ENCODE data around the gene MAPK8IP1. TPM values are rescaled to one million over a fixed set of nuclear protein-coding genes. Genes with fewer than 3 reads are reported as not detected.
"Not testable (repeated sequence)": the region's sequence is repeated elsewhere in the genome, so short reads cannot be mapped to it uniquely, and the experiment has no call there.

Gene MAPK8IP1
- 0.49 and 0.83 TPM in 2 replicates for total RNA-seq

DNA sequence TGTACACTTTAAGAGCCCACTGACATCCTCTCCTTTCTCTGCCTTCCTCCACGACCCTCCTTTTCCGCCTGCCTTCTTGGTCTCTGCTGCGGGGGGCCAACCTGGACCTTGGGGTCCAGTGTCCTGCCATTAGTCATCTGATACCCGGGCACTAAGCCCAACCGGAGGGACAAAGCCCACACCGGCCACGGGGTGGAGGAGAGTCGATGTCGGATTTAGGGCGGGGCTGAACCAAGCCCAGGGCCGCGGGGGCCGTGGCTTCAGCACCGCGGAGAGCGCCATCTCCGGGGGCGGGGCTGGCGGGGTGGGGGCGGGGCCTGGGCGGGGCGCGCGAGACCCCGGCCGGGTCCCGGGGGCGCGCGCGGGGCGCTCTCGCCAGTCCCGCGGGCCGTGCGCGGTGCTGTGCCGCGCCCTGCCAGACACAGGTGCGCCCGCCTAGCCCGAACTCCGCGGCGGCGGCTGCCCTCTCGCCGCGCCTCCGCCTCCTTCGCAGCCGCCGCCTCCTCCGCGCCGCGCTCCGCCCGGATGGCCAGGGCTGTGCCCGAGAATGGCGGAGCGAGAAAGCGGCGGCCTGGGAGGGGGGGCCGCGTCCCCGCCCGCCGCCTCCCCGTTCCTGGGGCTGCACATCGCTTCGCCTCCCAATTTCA lies at the start of gene MAPK8IP1:
Gene MAPK8IP1, plus strand, starts transcription at position 378 of the 647 bp plus-strand sequence. Its CDS starts 170 bp downstream, at position 548.
- peaks cover 1% of the 10 kb centered on the region for H3K36me3 Mint-ChIP-seq (ENCODE audit: low read depth)
- peaks cover 6% of the 10 kb centered on the region for H3K4me1 Mint-ChIP-seq
- peak; percentile 88 for DNase-seq

DNA sequence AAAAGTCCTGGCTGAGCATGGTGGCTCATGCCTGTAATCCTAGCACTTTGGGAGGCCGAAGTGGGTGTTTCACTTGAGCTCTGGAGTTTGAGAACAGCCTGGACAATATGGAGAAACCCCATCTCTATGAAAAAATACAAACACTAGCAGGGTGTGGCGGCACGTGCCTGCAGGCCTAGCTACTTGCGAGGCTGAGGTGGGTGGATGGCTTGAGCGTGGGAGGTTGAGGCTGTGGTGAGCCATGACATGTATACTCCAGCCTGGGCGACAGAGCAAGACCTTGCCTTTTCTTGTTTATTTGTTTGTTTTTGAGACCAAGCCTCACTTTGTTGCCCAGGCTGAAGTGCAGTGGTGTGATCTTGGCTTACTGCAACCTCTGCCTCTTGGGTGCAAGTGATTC lies 46.2 kb upstream of the MAPK8IP1 start:
- Mint-ChIP-seq H3K27me3 (peaks cover 21% of the 10 kb centered on the region), H3K4me3 (no peak overlapping the region), H3K36me3 (ENCODE audit: low read depth) (no peaks in the 10 kb centered on the region), H3K4me1 (peaks cover 22% of the 10 kb centered on the region), H3K27ac (no peak overlapping the region), H3K9me3 (peaks cover 4% of the 10 kb centered on the region)
- intact Hi-C loops (cut with micrococcal nuclease), result no loop called here
- DNase-seq, result no peak

More for the DNA sequence above, at the start of gene MAPK8IP1:
- Mint-ChIP-seq H3K4me3 (peak within 1 kb of the TSS; percentile 79), H3K9me3 (no peaks in the 10 kb centered on the region), H3K27ac (no peak within 1 kb of the TSS), H3K27me3 (peaks cover 10% of the 10 kb centered on the region)
- intact Hi-C loops (cut with micrococcal nuclease), result loop anchor here (1.0 to 5.0 kb wide), 2 partner anchors 33 to 38 kb away; partner anchors contain the start of gene CRY2

GRCh38 chr11:45840251-45840650 lies 45.2 kb upstream of the MAPK8IP1 start:
- not testable (repeated sequence) for H3K4me3 Mint-ChIP-seq; H3K9me3 Mint-ChIP-seq; H3K36me3 Mint-ChIP-seq (ENCODE audit: low read depth); DNase-seq; H3K27ac Mint-ChIP-seq
- H3K27me3 Mint-ChIP-seq, result peaks cover 21% of the 10 kb centered on the region
- H3K4me1 Mint-ChIP-seq, result peaks cover 17% of the 10 kb centered on the region
- intact Hi-C loops (cut with micrococcal nuclease), result loop anchor here (10.0 kb wide), 1 partner anchor 505 kb away; the partner anchor contains the start of gene DGKZ

DNA sequence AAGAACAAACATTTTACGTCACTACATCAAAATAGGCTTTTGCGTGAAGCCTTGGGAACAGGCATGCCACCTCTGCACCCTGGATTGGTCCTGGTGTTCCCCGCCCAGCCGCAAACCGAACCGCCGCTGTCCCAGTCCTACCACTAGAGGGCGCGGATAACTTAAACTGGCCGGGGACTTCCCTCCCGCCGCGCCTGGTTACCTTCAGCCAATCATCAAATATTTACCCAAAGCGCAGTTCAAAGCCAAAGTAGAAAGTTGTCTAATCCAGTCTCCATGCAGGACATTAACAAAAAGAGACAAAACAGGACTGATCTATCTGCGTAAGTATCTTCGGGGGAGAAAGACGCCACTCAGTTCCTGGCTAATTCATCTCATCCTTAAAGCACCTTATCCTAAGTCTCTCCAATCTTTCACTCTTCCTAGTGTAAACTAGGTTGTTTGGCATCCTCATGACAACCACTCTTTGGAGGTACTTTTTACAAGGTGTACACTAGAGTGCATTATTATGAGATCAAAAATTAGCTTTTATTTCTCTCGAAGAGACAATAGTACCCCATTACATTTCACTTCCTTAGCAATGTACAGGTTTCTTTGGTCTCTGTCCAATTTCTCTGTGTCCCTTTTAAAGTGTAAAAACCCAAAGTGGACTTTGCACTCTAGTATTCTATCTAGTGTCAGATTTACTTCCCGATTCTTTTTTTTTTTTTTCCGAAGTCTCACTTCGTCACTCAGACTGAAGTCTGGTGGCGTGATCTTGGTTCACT lies 42.1 kb upstream of the MAPK8IP1 start:
- no peaks in the 10 kb centered on the region for H3K36me3 Mint-ChIP-seq (ENCODE audit: low read depth)
- peaks cover 15% of the 10 kb centered on the region for H3K27me3 Mint-ChIP-seq
- H3K9me3 Mint-ChIP-seq, result no peaks in the 10 kb centered on the region
- H3K4me1 Mint-ChIP-seq, result peaks cover 27% of the 10 kb centered on the region
- peak overlapping the region; percentile 22 for H3K4me3 Mint-ChIP-seq
- peak overlapping the region; percentile 68 for H3K27ac Mint-ChIP-seq
- DNase-seq, result peak; percentile 97
- intact Hi-C loops (cut with micrococcal nuclease), result loop anchor here (1.0 to 10.0 kb wide), 3 partner anchors 75 to 501 kb away; partner anchors contain the start of gene DGKZ

DNA sequence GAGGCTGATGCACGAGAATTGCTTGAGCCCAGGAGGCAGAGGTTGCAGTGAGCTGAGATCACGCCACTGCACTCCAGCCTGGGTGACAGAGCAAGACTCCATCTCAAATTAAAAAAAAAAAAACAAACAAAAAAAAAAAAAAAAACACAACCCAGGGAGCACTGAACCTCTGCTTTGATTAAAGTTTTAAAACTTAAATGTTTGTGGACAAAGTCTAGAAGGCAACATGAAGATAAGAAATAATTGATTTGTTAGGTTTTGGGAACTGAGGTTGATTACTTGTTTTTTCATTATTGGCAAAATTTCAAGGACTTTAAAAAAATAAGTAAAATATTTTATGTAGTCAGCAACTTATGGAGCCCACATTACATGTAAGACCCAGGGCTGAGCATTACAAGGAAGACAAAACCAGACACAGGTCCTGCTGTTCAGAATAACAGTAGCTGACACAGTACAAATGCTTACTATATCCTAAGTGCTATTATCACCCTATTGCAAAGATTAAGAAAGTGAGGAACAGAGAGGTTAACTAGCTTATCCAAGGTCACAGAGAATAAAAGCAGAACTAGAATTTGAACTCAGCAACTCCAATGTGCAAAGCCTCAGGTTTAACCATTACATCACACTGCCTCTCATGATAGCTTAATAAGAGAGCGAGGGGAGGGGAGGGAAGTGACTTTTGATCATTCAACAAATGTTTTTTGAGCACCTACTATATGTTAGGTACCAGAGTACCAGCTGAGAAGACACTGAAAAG lies 40.5 kb upstream of the MAPK8IP1 start:
- intact Hi-C loops (cut with micrococcal nuclease), result loop anchor here (5.0 to 10.0 kb wide), 3 partner anchors 42 to 1278 kb away; partner anchors contain the start of genes CD82, DGKZ and MAPK8IP1
- Mint-ChIP-seq H3K27ac (no peak overlapping the region), H3K36me3 (ENCODE audit: low read depth) (no peaks in the 10 kb centered on the region), H3K4me1 (peaks cover 37% of the 10 kb centered on the region), H3K4me3 (no peak overlapping the region), H3K9me3 (no peaks in the 10 kb centered on the region), H3K27me3 (peaks cover 15% of the 10 kb centered on the region)
- no peak for DNase-seq

DNA sequence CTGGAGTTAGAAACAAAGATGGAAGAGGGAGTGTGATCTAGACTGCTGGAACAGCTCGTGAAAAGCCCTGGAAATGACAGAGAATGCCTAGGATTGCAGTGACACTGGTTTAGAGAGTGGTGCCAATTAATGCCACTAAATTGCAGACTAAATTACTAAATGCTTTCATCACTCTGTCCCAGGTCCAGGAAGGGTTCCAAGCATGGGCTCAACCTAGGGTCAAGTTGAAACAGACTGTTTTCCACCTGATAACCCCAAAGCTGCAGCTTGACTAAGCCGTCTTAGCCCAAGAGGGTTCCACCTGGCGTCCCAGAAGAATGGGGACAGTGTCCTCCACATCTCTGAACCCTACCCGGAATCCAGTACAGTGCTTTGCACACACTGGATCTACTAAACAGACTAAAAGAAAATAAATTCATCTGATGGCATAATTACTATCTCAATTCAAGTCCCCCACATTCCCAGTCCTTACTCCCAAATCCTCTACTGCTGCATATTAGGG lies 39.2 kb upstream of the MAPK8IP1 start:
- Mint-ChIP-seq H3K9me3 (no peaks in the 10 kb centered on the region), H3K27me3 (peaks cover 11% of the 10 kb centered on the region), H3K4me1 (peaks cover 41% of the 10 kb centered on the region), H3K27ac (peak overlapping the region; percentile 90), H3K4me3 (peak overlapping the region; percentile 85), H3K36me3 (ENCODE audit: low read depth) (peaks cover 4% of the 10 kb centered on the region)
- intact Hi-C loops (cut with micrococcal nuclease), result loop anchor here (2.0 to 10.0 kb wide), 4 partner anchors 41 to 1279 kb away; partner anchors contain the start of genes CD82, DGKZ, MAPK8IP1 and PHF21A
- no peak for DNase-seq

DNA sequence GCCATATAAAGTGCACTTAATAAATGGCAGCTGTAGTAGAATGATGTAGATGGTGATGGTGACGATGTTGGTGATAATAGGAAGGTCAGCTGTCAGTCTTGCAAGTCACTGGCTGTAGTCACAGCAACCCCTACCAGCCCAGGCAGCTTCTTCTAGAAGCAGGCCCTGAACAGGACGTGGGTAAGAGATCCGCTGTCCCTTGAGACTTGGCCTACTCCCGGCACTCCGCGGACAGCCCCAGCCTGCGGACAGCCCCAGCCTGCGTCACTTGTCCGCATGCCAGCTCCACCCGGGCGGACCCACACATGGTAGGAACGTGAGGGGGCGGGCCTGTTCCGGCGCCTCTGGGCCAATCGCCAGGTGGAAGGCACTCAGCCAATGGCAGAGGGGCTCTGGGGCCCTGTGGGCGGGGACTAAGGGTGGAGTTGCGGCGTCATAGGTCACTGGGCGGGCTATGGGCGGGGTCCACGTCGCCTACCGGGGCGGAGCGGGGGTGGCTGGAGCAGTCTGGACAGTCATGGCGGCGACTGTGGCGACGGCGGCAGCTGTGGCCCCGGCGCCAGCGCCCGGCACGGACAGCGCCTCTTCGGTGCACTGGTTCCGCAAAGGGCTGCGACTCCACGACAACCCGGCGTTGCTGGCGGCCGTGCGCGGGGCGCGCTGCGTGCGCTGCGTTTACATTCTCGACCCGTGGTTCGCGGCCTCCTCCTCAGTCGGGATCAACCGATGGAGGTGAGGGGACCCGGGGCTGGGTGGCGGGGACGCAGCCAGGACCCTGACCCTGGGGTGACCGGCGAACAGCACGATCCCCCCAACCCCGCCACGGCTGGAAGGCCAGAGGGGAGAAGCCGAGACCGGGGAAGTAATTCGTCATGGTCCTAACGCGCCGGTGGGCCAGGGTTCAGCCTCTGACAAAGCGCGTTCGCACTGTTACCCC lies 38.2 kb upstream of the MAPK8IP1 start, which contains the start of gene CRY2:
Gene CRY2, plus strand, starts transcription at position 502 of the 937 bp plus-strand sequence. Its CDS starts 16 bp downstream, at position 518.
- H3K27ac Mint-ChIP-seq, result peak within 1 kb of the TSS; percentile 90
- peak; percentile 99 for DNase-seq
- intact Hi-C loops (cut with micrococcal nuclease), result loop anchor here (1.0 to 10.0 kb wide), 6 partner anchors 40 to 1280 kb away; partner anchors contain the start of genes CD82, DGKZ, MAPK8IP1 and PHF21A
- peaks cover 4% of the 10 kb centered on the region for H3K36me3 Mint-ChIP-seq (ENCODE audit: low read depth)
- H3K4me1 Mint-ChIP-seq, result peaks cover 41% of the 10 kb centered on the region
- H3K4me3 Mint-ChIP-seq, result peak within 1 kb of the TSS; percentile 85
- peaks cover 7% of the 10 kb centered on the region for H3K27me3 Mint-ChIP-seq
- H3K9me3 Mint-ChIP-seq, result no peaks in the 10 kb centered on the region

DNA sequence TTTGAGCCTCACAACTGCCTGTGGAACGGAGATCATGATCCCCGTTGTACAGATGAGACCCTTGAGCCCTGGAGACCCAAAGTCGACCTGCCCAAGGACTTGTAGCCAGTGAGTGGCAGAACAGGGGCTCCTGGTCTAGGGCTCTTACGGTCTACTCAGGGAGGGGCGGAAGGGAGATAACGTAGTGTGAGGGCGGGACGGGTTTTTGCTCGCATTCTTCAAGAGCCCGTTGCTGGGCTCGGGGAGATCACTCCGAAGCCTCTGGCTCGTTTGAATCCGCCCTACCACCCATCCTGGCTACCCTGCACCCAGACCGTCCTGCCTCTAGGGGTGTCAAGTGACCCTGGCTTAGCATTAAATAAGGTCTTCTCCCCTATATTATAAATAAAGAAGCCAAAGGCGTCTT lies 37.5 kb upstream of the MAPK8IP1 start:
- H3K27ac Mint-ChIP-seq, result peak overlapping the region; percentile 90
- peaks cover 40% of the 10 kb centered on the region for H3K4me1 Mint-ChIP-seq
- H3K4me3 Mint-ChIP-seq, result peak overlapping the region; percentile 85
- intact Hi-C loops (cut with micrococcal nuclease), result loop anchor here (1.0 to 10.0 kb wide), 6 partner anchors 39 to 1281 kb away; partner anchors contain the start of genes CD82, DGKZ, MAPK8IP1 and PHF21A
- no peaks in the 10 kb centered on the region for H3K9me3 Mint-ChIP-seq
- DNase-seq, result peak; percentile 89
- H3K36me3 Mint-ChIP-seq (ENCODE audit: low read depth), result peaks cover 4% of the 10 kb centered on the region
- H3K27me3 Mint-ChIP-seq, result peaks cover 7% of the 10 kb centered on the region

GRCh38 chr11:45848654-45849081 lies 36.8 kb upstream of the MAPK8IP1 start:
- Mint-ChIP-seq H3K9me3 (no peaks in the 10 kb centered on the region), H3K27ac (no peak overlapping the region), H3K27me3 (peaks cover 7% of the 10 kb centered on the region), H3K4me1 (peaks cover 34% of the 10 kb centered on the region), H3K4me3 (peak overlapping the region; percentile 85), H3K36me3 (ENCODE audit: low read depth) (peaks cover 4% of the 10 kb centered on the region)
- DNase-seq, result no peak
- intact Hi-C loops (cut with micrococcal nuclease), result loop anchor here (5.0 to 10.0 kb wide), 3 partner anchors 39 to 1281 kb away; partner anchors contain the start of genes CD82, DGKZ and MAPK8IP1

- H3K4me1 Mint-ChIP-seq, result peaks cover 30% of the 10 kb centered on the region
- H3K4me3 Mint-ChIP-seq, result no peak overlapping the region
- H3K27ac Mint-ChIP-seq, result no peak overlapping the region
- intact Hi-C loops (cut with micrococcal nuclease), result no loop called here
- H3K27me3 Mint-ChIP-seq, result peaks cover 5% of the 10 kb centered on the region
- peaks cover 4% of the 10 kb centered on the region for H3K36me3 Mint-ChIP-seq (ENCODE audit: low read depth)
- H3K9me3 Mint-ChIP-seq, result no peaks in the 10 kb centered on the region
- DNase-seq, result no peak
Observed at GRCh38 chr11:45850446-45850845, 35.0 kb upstream of the MAPK8IP1 start.

DNA sequence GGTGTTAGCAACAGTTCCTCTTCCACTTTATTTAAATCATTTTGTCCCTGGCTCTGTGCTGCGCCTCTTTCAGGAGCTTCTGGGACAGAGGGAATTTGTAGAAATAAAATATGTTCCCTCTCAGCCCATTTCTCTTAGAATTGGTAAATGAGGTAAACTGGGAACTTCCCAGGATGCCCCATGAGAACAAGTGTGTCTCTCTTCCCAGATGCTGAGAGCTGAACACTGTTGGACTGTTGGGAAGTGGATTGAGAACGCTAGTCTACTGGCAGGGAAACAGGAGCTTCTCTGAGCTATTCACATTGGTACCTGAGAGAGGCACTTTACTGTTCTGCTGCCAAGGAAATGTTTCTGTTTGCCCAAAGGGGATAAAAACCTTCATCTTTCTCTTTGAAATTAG lies 34.2 kb upstream of the MAPK8IP1 start:
- Mint-ChIP-seq H3K4me1 (peaks cover 26% of the 10 kb centered on the region), H3K27ac (no peak overlapping the region), H3K9me3 (no peaks in the 10 kb centered on the region), H3K4me3 (no peak overlapping the region), H3K36me3 (ENCODE audit: low read depth) (peaks cover 6% of the 10 kb centered on the region), H3K27me3 (no peaks in the 10 kb centered on the region)
- no peak for DNase-seq
- intact Hi-C loops (cut with micrococcal nuclease), result no loop called here

DNA sequence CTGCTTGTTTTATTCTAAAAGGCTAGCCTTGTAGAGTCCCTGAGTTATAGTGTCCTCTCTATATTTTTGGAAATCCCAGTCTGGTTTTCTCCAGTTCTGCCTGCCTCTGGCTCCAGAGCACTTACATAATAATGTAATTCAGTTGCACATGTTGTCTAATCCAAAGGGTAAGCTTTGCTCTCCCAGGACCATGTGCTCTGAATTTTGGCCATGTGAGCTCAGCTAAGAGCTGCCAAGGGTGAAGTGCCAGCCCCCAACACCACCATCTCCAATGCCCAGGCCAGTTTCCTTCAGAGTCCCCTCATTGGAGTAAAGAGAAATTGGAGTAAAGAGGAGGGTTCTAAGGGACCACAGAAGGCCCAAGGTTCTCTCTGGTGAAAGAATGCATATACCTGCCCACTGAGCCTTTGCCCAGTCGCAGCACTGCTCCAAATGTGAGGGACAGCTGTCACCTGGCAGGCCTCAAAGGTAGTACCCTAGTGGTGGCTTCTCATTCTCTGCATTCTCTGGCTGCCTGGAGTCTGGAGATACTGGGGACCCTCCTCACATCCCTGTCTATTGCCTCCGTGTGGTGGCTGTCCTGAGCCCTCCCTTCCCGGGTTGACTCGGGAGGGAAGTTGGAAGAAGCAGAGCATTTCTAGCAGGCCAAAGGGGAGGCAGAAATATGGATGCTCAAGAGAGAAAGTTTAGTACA lies 33.3 kb upstream of the MAPK8IP1 start:
- intact Hi-C loops (cut with micrococcal nuclease), result no loop called here
- H3K27me3 Mint-ChIP-seq, result no peaks in the 10 kb centered on the region
- no peak for DNase-seq
- H3K4me3 Mint-ChIP-seq, result no peak overlapping the region
- peaks cover 11% of the 10 kb centered on the region for H3K36me3 Mint-ChIP-seq (ENCODE audit: low read depth)
- H3K4me1 Mint-ChIP-seq, result peaks cover 20% of the 10 kb centered on the region
- H3K9me3 Mint-ChIP-seq, result no peaks in the 10 kb centered on the region
- H3K27ac Mint-ChIP-seq, result no peak overlapping the region

Data from activated CD4-positive, alpha-beta T cell treated with anti-CD3 and anti-CD28 coated beads, Interleukin-2, amount 10 ng/mL, durations not matched to agents 24 days and 14 days (primary cell).